HCT116 (cell line): ENCODE data around the gene C19orf25. TPM values are rescaled to one million over a fixed set of nuclear protein-coding genes. Genes with fewer than 3 reads are reported as not detected.

Source experiments
- ATAC-seq: fragments of 200-7000 bp; cut with Tn5 transposase; 2 replicates; pipeline ENCODE4 v1.9.1; 2020; ENCODE audit warnings: mild to moderate bottlenecking, moderate library complexity
- BruUV-seq: library from RNA; stranded (reverse); fragments of 400-500 nt; replicated peaks from 2 replicates; lab custom pipeline; 2021; lab: Mats Ljungman, UMichigan
- CTCF ChIA-PET: fragments of 300-600 bp; sonication (Branson Sonifier 250); formaldehyde crosslinking; loops from one replicate; lab custom pipeline; 2021; ENCODE audit warnings: antibody characterized with exemption; lab: Charles Lee
- POLR2A ChIA-PET: fragments of 300-600, 350-600 bp; sonication (Branson Sonifier 250); formaldehyde crosslinking; loops from one replicate; lab custom pipeline; 2021; ENCODE audit warnings: antibody characterized with exemption; lab: Charles Lee
- RAD21 ChIA-PET, 2 experiments: fragments of 300-600 bp; sonication (Branson Sonifier 250); formaldehyde crosslinking; loops; one replicate each; lab custom pipeline; 2023; ENCODE audit warnings: low total read pairs in 2 of 2; ENCODE audit not compliant: uncharacterized antibody in 2 of 2, unreplicated experiment in 2 of 2, low non-redundant PET in 1 of 2; lab: Charles Lee
- DNase-seq: peaks from one replicate; pipeline ENCODE4 v3.0.0-alpha.2; 2010; ENCODE audit warnings: low read depth, low spot score
- H2AFZ ChIP-seq: fragments of 200-600 bp; shearing (Covaris generic), sonication (generic); 2 replicates; pipeline ENCODE4 v1.6.1; 2017; ENCODE audit warnings: low read depth, mixed run types, mixed read lengths, antibody characterized with exemption, low read length; ENCODE audit not compliant: poor library complexity, severe bottlenecking
- H3K27ac ChIP-seq: 2 replicates; pipeline ENCODE4 v1.5.1; 2012; ENCODE audit warnings: low read depth, low read length
- H3K27me3 ChIP-seq: fragments of 200-600 bp; sonication (generic); 2 replicates; pipeline ENCODE4 v1.6.1; 2016; ENCODE audit warnings: mixed run types, low read length, mixed read lengths; ENCODE audit not compliant: insufficient read depth
- H3K36me3 ChIP-seq, 2 experiments: fragments of 200-500 bp in 1 of 2; fragments of 200-600 bp in 1 of 2; sonication (Bioruptor generic) in 1 of 2; sonication (generic) in 1 of 2; 2 replicates each; pipeline versions ENCODE4 v1.5.1 to v1.6.1; 2014 to 2016; ENCODE audit warnings: low read length in 2 of 2, inconsistent platforms in 1 of 2, mixed read lengths in 1 of 2, mixed run types in 1 of 2; ENCODE audit not compliant: insufficient read depth in 2 of 2, control insufficient read depth in 1 of 2
- H3K4me1 ChIP-seq, 2 experiments: fragments of 200-600 bp in 1 of 2; sonication (generic) in 1 of 2; 2 replicates each; pipeline versions ENCODE4 v1.5.1 to v1.6.1; 2012 to 2017; ENCODE audit warnings: low read length in 2 of 2, inconsistent platforms in 1 of 2, mild to moderate bottlenecking in 1 of 2, mixed read lengths in 1 of 2, mixed run types in 1 of 2, moderate library complexity in 1 of 2; ENCODE audit not compliant: insufficient read depth in 2 of 2, control insufficient read depth in 1 of 2
- H3K4me2 ChIP-seq: fragments of 200-600 bp; sonication (generic); 2 replicates; pipeline ENCODE4 v1.6.1; 2017; ENCODE audit warnings: mixed run types, low read length, mixed read lengths
- H3K4me3 ChIP-seq, 2 experiments: fragments of 200-600 bp in 1 of 2; sonication (generic) in 1 of 2; replicated peaks in 1 of 2; 2 replicates each; pipeline ENCODE4 v1.5.1; 2011 to 2016; ENCODE audit warnings: low read length in 2 of 2, control low read depth in 1 of 2, low read depth in 1 of 2, mild to moderate bottlenecking in 1 of 2, mixed read lengths in 1 of 2, mixed run types in 1 of 2
- H3K79me2 ChIP-seq: fragments of 200-600 bp; sonication (generic); 2 replicates; pipeline ENCODE4 v1.6.1; 2017; ENCODE audit warnings: mild to moderate bottlenecking, mixed run types, low read length, moderate library complexity, mixed read lengths; ENCODE audit not compliant: insufficient read depth
- H3K9ac ChIP-seq: fragments of 200-600 bp; sonication (generic); 2 replicates; pipeline ENCODE4 v1.6.1; 2016; ENCODE audit warnings: low read length, mixed read lengths
- H3K9me2 ChIP-seq: fragments of 200-600 bp; sonication (generic), shearing (Covaris generic); 2 replicates; pipeline ENCODE4 v1.6.1; 2017; ENCODE audit warnings: mixed run types, mild to moderate bottlenecking, moderate library complexity; ENCODE audit not compliant: insufficient read depth
- H3K9me3 ChIP-seq, 2 experiments: fragments of 200-500 bp in 1 of 2; fragments of 200-600 bp in 1 of 2; sonication (Bioruptor generic) in 1 of 2; sonication (generic) in 1 of 2; 2 replicates each; pipeline ENCODE4 v1.6.1; 2014 to 2017; ENCODE audit warnings: low read length in 2 of 2, mixed read lengths in 2 of 2, inconsistent platforms in 1 of 2, low read depth in 1 of 2, mild to moderate bottlenecking in 1 of 2, mixed run types in 1 of 2, moderate library complexity in 1 of 2; ENCODE audit not compliant: control insufficient read depth in 1 of 2, insufficient read depth in 1 of 2
- H4K20me1 ChIP-seq: fragments of 200-600 bp; sonication (generic), shearing (Covaris generic); 2 replicates; pipeline ENCODE4 v1.6.1; 2017; ENCODE audit warnings: mixed run types, mild to moderate bottlenecking, moderate library complexity; ENCODE audit not compliant: insufficient read depth
- CEBPB ChIP-seq: IDR thresholded peaks from 2 replicates; pipeline ENCODE4 v1.6.1; 2012; ENCODE audit warnings: low read depth
- ELF1 ChIP-seq: IDR thresholded peaks from 2 replicates; pipeline ENCODE4 v1.6.1; 2012; ENCODE audit warnings: low read depth, borderline replicate concordance
- EZH2 ChIP-seq: fragments of 200-600 bp; sonication (generic); IDR thresholded peaks from 2 replicates; pipeline ENCODE4 v1.6.1; 2017; ENCODE audit warnings: antibody characterized with exemption, mixed run types
- EZH2phosphoT487 ChIP-seq: fragments of 200-600 bp; IDR thresholded peaks from 2 replicates; pipeline ENCODE4 v1.6.1; 2018; ENCODE audit warnings: antibody characterized with exemption, borderline replicate concordance
- FOSL1 ChIP-seq: IDR thresholded peaks from 2 replicates; pipeline ENCODE4 v1.6.1; 2012; ENCODE audit warnings: low read depth
- POLR2AphosphoS5 ChIP-seq: IDR thresholded peaks from 2 replicates; pipeline ENCODE4 v1.6.1; 2011; ENCODE audit warnings: mild to moderate bottlenecking, low read depth, low read length, moderate library complexity
- RAD21 ChIP-seq: IDR thresholded peaks from 2 replicates; pipeline ENCODE4 v1.6.1; 2012; ENCODE audit warnings: low read depth, mild to moderate bottlenecking
- REST ChIP-seq: IDR thresholded peaks from 2 replicates; pipeline ENCODE4 v1.6.1; 2012; ENCODE audit warnings: low read depth
- SIN3A ChIP-seq: IDR thresholded peaks from 2 replicates; pipeline ENCODE4 v1.6.1; 2012; ENCODE audit warnings: low read depth
- SP1 ChIP-seq: IDR thresholded peaks from 2 replicates; pipeline ENCODE4 v1.6.1; 2012; ENCODE audit warnings: low read depth
- SRF ChIP-seq: IDR thresholded peaks from 2 replicates; pipeline ENCODE4 v1.6.1; 2012; ENCODE audit warnings: low read depth
- TCF7L2 ChIP-seq: IDR thresholded peaks from 2 replicates; pipeline ENCODE4 v1.7.0; 2011; ENCODE audit warnings: borderline replicate concordance, inconsistent platforms; ENCODE audit not compliant: insufficient read depth, insufficient read length; ENCODE audit errors: extremely low read depth
- YY1 ChIP-seq: IDR thresholded peaks from 2 replicates; pipeline ENCODE4 v1.6.1; 2011; ENCODE audit warnings: low read length, low read depth, moderate library complexity, mild to moderate bottlenecking; ENCODE audit not compliant: insufficient replicate concordance; ENCODE audit errors: extremely low read depth
- ZFX ChIP-seq: fragments of 450-650 bp; IDR thresholded peaks from 2 replicates; pipeline ENCODE4 v1.6.1; 2017
- intact Hi-C: fragments of 100-400 bp; cut with micrococcal nuclease; formaldehyde crosslinking; loops from 2 replicates; pipeline ENCODE4 v1.10.0; 2022
- total RNA-seq: library from RNA; stranded (reverse); gene quantifications from one replicate; pipeline ENCODE4 v1.2.1, GENCODE V29; 2021; ENCODE audit not compliant: unreplicated experiment

Gene C19orf25
- total RNA-seq, 1 experiment from 2014 or later, result 48.8 TPM

- TF ChIP-seq TCF7L2, result peak; percentile 74
- TF ChIP-seq EZH2, result no peak
- TF ChIP-seq SP1, result peak; percentile 99
- no peak for TF ChIP-seq EZH2phosphoT487
- TF ChIP-seq REST, result no peak
- peak; percentile 57 for TF ChIP-seq POLR2AphosphoS5
- no peak for TF ChIP-seq CEBPB
- TF ChIP-seq FOSL1, result no peak
- TF ChIP-seq, all 23 proteins: peak for 6
These were observed 28.9 kb upstream of the C19orf25 start (continued) for GRCh38 chr19:1507763-1508506.

- peaks cover 8% of the 10 kb centered on the region; the same call in 1 of the 2 replicates for H3K79me2 ChIP-seq
- H3K4me3 ChIP-seq, result peak overlapping the region; percentile 36 to 56
- peak overlapping the region; percentile 96; the same call in 1 of the 2 replicates for H3K27ac ChIP-seq
- H3K9me2 ChIP-seq, result no peaks in the 10 kb centered on the region
- RAD21 ChIA-PET, result no interaction called here
- TF ChIP-seq SRF (no peak), ZFX (no peak), RAD21 (no peak), ELF1 (no peak), SIN3A (no peak), YY1 (no peak)
- no peak overlapping the region for H2AFZ ChIP-seq
- H3K9me3 ChIP-seq, result no peaks in the 10 kb centered on the region
- peak overlapping the region; percentile 92 for H3K4me2 ChIP-seq
- intact Hi-C loops, result no loop called here
- no peaks in the 10 kb centered on the region for H3K36me3 ChIP-seq
- CTCF ChIA-PET, result no interaction called here
- peak overlapping the region; percentile 74 for H3K9ac ChIP-seq
- POLR2A ChIA-PET, result no interaction called here
- peaks cover 31 to 63% of the 10 kb centered on the region in 2 experiments for H3K4me1 ChIP-seq
- BruUV-seq, result no TSS peak
- no peak for ATAC-seq
- DNase-seq, result no peak
- H4K20me1 ChIP-seq, result no peaks in the 10 kb centered on the region
- no peaks in the 10 kb centered on the region for H3K27me3 ChIP-seq
These were observed 28.2 kb upstream of the C19orf25 start for GRCh38 chr19:1507192-1507660.
